GM21737 (cell line): ENCODE results near the gene LRRC75A.
A peak's percentile ranks its signal among the peaks of the same experiment; 100 is the strongest.
"Not testable (repeated sequence)": the region's sequence is repeated elsewhere in the genome, so short reads cannot be mapped to it uniquely, and the experiment has no call there.

Experiments
- ATAC-seq: cut with Tn5 transposase; IDR thresholded peaks from one replicate; pipeline ENCODE4 v1.9.1; 2021; ENCODE audit warnings: mild to moderate bottlenecking, moderate library complexity; ENCODE audit not compliant: unreplicated experiment

The LRRC75A gene

DNA sequence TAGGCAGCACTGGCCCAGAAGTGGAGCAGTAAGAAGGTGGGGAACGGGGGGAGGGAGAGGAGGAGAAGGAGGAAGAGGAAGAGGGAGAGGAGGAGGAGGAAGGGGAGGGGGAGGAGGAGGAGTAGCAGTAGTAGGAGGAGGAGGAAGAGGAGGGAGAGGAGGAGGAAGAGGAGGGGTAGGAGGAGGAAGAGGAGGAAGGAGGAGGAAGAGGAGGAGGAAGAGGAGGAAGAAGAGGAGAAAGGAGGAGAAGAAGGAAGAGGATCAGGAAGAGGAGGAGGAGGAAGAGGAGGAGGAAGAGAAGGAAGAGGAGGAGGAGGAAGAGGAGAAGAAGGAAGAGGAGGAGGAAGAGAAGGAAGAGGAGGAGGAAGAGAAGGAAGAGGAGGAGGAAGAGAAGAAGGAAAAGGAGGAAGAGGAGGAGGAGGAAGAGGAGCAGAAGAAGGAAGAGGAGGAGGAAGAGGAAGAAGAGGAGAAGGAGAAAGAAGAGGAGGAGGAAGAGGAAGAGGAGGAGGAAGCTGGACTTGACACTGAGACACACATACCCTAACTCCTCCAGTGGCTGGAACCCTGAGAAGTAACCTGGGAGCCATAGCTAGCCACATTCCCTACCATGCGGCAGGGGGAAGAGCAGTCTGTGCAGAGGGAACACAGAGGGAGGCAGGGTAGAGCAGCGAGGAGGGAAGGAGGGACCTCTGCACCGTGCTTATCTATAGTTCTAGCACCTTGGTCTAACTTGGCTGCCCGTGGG lies 35.8 kb downstream of the LRRC75A start:
- no peak for ATAC-seq

GRCh38 chr17:16453493-16453851 lies 38.5 kb downstream of the LRRC75A start:
- ATAC-seq = no peak

DNA sequence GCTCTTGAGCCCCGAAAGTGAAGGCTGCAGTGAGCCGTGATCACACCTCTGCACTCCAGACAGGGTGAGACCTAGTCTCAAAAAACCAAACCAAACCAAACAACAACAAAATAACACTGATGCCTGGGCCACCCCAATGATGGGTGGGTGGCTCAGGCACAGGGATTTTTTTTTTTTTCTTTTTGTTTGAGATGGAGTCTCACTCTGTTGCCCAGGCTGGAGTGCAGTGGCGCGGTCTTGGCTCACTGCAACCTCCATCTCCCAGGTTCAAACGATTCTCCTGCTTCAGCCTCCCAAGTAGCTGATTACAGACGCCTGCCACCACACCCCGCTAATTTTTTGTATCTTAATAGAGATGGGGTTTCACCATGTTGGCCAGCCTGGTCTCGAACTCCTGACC lies 39.7 kb downstream of the LRRC75A start:
- ATAC-seq = not testable (repeated sequence)

DNA sequence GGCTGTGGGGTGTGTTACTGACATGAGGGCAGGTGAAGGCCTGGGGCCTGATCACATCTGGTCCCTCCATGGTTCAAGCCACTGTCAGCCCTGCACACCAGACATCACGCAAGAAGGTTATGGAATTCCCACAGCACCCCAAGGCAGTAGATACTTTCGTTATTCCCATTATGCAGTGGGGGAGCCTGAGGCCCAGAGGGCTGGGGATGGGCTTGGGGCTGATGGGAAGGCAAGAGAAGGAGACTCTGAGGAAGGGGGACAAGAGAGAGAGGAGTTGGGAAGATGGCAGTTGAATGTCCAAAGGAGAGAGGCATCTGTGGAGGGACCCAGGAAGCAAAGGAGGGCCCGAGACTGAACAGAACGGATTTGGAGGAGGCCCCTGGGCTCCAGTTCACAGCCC lies 42.0 kb downstream of the LRRC75A start:
- no peak for ATAC-seq

DNA sequence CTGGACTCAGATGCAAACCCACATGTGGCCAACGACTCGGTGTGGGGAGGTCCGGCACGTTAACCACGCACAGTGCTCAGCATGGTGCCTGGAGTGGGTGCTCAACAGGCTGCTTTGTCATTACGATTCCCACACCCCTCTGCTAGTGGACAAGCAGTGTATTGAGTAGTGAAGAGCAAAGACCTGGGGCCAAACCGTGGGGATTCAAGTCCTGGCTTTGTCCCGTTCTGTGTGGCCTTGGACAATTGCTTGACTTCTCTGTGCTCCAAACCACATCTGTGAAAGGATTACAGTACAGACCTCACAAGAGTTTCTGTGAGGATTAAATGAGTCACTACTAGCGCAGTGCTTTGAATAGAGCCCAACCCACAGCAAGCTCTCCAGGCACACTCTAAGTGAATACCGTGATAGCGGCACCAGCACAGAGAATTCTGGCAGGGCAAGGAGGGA lies 42.8 kb downstream of the LRRC75A start:
- ATAC-seq = no peak

DNA sequence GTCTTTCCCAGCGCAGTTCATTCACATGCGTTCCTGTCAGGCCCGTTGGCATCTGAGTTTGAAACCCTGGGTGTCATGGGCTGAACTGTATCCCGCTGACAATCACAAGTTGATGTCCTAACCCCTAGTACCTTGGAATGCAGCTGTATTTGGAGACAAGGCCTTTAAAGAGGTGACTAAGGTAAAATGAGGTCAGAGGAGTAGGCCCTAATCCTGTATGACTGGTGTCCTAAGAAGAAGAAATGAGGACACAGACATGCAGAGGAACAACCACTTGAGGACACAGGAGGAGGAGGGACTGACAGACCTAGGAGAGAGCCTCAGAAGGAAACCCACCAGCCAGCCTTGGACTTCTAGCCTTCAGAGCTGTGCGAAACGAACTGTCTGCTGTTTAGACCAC lies 43.5 kb downstream of the LRRC75A start:
- no peak for ATAC-seq

DNA sequence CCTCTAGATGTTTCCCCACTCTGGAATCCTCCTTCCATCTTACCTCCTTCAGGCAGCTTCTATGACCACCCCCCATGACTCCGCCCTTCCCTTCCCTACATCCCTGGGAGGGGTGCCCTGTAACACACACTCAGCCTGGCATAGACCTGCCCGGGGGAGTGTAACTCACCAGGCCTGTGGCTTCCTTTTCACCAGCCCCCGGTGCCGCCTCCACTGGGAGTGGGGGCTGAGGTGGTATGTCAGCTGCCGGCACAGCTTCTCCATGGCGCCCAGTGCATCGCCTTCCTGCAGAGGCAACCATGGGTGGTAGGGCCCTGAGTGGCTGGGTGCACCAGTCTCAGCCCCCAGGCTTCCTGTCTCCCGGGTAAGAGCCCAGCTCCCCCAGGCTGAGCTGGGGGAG lies 44.3 kb downstream of the LRRC75A start:
- no peak for ATAC-seq

DNA sequence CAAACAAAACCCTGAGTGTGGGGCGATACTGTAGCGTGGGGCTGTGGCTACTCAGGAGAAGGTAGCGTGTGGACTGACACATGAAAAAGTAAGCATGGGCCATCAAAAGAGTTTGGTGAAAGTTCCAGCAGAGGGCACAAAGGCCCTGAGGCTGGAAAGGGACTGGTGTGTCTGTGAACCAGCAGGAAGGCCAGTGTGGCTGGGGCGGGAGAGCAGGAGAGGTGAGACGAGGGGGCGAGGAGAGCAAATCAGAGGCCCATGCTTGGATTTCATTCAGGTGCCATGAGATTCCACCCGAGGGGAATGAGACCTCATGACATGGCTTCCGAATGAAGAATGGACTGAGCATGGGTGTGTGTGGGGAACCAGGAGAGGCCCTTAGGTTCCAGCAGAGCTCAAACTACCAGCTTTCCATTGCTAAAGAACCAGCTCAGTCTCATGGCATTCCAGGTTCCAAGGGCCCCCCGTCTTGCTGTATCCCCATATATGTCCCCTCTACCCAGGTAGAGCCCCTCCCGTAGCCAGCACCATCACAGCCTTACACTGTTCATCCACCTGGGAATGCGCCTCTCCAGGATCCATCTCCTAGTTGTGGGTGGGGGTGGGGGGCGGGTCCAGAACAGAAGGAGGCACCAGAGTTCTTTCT lies 45.5 kb downstream of the LRRC75A start:
- ATAC-seq = no peak

GRCh38 chr17:16444258-16444886 lies 47.6 kb downstream of the LRRC75A start:
- ATAC-seq = no peak

- no peak for ATAC-seq
These were observed 48.3 kb downstream of the LRRC75A start for GRCh38 chr17:16443511-16444257.

GRCh38 chr17:16442594-16443510 lies 49.1 kb downstream of the LRRC75A start:
- no peak for ATAC-seq

DNA sequence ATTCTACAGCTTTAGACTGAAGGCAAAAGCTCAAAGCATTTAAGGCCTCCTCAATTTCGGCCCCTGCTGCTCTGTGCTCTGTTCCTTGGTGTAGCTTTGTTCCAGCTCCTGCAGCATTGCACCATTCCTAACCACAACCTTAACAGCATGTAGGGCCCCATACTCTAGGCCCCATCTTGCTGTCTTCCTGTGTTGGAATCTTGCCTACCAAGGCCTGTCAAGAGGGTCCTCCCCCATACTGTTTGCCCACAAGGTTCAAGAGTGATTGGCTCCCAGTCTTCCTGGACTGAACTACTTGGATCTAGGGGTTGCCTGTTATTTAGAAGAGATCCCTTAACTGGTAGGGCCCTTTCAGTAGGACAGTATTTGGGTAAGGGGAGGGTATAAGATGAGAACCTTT lies 49.9 kb downstream of the LRRC75A start:
- no peak for ATAC-seq

- ATAC-seq = no peak
These were observed 50.9 kb downstream of the LRRC75A start for GRCh38 chr17:16440901-16441629.

DNA sequence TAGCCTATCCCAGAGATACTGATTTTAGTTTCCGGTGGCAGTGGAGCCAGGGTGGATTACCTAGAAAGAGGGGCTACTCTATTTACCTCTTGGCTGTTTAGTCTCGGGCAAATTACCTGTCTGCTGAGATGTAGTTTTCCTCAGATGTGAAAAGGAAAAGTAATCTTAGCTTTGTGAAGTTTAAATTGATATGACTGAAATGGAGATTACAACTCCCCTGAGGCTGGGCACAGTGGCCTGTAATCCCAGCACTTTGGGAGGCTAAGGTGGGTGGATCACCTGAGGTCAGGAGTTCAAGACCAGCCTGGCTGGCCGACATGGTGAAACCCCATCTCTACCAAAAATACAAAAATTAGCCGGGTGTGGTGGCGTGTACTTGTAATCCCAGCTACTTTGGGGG lies 51.6 kb downstream of the LRRC75A start:
- ATAC-seq = not testable (repeated sequence)

DNA sequence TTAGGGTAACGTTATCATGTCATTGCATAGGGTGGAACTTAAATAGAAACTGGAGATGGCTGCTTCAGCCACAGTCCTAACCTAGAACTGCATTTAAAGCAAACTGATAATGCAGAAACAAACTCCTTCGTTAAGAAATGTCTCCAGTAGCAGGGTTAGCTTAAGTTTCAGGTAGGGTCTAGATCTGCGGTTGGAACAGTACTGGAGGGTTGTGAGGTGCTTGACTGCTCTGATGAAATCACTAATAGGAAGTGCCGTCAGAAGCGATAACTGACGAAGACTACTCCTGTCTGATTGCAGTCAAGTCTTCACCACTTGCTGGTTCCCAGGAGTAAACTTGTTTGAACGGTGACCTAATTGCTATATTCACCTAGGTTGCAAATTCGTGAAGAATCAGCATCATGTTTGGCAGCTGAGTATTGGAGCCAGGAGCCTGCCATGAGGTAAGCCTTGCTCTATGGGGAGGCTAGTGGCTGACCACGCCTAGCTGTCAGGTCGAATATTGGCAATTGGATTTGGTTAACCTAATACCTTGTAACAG lies 52.1 kb downstream of the LRRC75A start:
- no peak for ATAC-seq

- no peak for ATAC-seq
These were observed 52.6 kb downstream of the LRRC75A start for GRCh38 chr17:16439303-16439791.

DNA sequence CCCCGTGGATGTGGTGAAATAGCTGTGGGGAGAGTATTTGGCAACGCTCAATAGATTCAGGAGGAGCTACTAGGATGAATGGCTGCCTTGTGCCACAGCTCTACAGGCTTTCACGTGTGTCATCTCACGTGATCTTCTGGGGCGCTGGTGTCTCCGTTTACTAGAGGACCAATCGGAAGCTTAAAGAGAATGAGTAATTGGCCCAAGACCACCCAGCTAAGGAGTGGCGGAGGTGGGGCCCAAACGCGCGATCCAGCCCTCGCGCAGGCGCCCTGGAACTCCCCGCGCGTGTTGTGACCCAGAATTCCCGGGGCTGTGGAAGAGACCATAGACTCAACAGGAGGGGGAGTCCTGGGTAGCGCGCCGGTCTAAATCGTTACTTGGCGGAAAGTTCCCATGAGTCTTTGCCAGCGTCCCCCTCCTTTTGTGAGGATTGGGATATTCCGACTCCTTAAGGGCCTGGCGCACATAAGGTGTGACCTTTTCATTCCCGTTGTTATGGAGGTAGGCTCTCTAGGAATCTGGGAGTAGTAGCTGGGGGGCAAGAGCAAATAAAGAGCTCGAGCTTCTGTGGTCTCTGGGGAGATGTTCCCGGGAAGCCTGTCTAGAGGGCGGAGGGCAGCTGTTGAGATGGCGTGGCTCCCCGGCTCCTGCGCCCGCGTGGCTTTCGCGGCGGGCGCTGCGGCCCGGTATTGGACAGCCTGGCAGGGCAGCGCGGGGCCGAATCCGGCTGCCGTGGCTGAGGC lies 53.3 kb downstream of the LRRC75A start:
- ATAC-seq = peak; percentile 78

DNA sequence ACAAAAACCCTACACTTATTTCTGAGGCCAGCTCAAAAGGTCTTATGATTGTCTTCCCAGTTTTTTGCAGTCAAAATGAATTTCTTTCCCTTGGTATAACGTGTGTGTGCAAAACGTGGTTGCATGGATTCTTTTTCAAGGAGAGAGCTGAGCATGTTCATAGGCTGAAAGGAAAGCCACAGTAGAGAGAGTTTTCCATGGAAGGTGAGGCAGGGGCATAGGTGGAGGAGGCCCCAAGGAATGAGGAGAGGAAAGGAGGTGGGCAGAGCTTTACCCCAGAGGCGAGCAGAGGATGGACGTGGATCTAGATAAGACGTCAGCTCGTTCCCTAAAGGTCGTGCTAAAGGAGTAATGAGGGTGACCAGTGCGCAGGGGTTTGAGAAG lies 53.8 kb downstream of the LRRC75A start:
- no peak for ATAC-seq

- ATAC-seq = no peak
These were observed 54.9 kb downstream of the LRRC75A start for GRCh38 chr17:16437083-16437482.
